Neural progenitor cell (in vitro differentiated cells): Measurements from ENCODE around the gene SON.

Source experiments
- EZH2 ChIP-seq: fragments of 200-600 bp; sonication (generic); IDR thresholded peaks from 2 replicates; pipeline ENCODE4 v1.6.1; 2017; ENCODE audit warnings: antibody characterized with exemption, mild to moderate bottlenecking, moderate library complexity
- EZH2phosphoT487 ChIP-seq: fragments of 200-600 bp; sonication (generic); IDR thresholded peaks from 2 replicates; pipeline ENCODE4 v1.6.1; 2017; ENCODE audit warnings: antibody characterized with exemption
- TF ChIP-seq, protein P1 (sequence below): fragments of 200-600 bp; sonication (generic); IDR thresholded peaks from 2 replicates; pipeline ENCODE4 v1.5.1; 2017; ENCODE audit warnings: antibody characterized with exemption, mild to moderate bottlenecking

DNA sequence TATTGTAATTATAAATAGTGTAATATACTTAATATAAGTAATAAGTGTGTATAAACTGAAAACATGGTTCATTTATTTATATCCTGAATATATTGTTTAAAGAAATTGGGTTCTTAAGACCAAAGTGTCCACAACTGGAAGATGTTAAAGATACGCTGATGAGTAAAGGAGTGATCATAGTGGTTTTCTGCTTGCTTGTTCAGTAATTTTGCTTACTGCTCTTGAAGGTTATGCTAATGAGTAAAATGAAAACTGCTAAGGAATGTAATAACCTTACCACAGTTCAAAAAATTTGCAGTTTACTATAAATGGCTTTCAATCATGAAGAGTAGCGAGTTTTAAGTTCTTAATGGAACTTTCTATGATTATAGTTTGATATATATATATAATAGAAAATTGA, 23.7 kb downstream of the SON start:
- TF ChIP-seq, protein P1, sequence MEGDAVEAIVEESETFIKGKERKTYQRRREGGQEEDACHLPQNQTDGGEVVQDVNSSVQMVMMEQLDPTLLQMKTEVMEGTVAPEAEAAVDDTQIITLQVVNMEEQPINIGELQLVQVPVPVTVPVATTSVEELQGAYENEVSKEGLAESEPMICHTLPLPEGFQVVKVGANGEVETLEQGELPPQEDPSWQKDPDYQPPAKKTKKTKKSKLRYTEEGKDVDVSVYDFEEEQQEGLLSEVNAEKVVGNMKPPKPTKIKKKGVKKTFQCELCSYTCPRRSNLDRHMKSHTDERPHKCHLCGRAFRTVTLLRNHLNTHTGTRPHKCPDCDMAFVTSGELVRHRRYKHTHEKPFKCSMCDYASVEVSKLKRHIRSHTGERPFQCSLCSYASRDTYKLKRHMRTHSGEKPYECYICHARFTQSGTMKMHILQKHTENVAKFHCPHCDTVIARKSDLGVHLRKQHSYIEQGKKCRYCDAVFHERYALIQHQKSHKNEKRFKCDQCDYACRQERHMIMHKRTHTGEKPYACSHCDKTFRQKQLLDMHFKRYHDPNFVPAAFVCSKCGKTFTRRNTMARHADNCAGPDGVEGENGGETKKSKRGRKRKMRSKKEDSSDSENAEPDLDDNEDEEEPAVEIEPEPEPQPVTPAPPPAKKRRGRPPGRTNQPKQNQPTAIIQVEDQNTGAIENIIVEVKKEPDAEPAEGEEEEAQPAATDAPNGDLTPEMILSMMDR: no peak
- TF ChIP-seq EZH2 (no peak), EZH2phosphoT487 (no peak)
